ENCODE results near the gene USP25.
A peak's percentile ranks its signal among the peaks of the same experiment; 100 is the strongest.

The USP25 gene, protein sequence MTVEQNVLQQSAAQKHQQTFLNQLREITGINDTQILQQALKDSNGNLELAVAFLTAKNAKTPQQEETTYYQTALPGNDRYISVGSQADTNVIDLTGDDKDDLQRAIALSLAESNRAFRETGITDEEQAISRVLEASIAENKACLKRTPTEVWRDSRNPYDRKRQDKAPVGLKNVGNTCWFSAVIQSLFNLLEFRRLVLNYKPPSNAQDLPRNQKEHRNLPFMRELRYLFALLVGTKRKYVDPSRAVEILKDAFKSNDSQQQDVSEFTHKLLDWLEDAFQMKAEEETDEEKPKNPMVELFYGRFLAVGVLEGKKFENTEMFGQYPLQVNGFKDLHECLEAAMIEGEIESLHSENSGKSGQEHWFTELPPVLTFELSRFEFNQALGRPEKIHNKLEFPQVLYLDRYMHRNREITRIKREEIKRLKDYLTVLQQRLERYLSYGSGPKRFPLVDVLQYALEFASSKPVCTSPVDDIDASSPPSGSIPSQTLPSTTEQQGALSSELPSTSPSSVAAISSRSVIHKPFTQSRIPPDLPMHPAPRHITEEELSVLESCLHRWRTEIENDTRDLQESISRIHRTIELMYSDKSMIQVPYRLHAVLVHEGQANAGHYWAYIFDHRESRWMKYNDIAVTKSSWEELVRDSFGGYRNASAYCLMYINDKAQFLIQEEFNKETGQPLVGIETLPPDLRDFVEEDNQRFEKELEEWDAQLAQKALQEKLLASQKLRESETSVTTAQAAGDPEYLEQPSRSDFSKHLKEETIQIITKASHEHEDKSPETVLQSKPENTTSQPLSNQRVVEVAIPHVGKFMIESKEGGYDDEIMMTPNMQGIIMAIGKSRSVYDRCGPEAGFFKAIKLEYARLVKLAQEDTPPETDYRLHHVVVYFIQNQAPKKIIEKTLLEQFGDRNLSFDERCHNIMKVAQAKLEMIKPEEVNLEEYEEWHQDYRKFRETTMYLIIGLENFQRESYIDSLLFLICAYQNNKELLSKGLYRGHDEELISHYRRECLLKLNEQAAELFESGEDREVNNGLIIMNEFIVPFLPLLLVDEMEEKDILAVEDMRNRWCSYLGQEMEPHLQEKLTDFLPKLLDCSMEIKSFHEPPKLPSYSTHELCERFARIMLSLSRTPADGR

DNA sequence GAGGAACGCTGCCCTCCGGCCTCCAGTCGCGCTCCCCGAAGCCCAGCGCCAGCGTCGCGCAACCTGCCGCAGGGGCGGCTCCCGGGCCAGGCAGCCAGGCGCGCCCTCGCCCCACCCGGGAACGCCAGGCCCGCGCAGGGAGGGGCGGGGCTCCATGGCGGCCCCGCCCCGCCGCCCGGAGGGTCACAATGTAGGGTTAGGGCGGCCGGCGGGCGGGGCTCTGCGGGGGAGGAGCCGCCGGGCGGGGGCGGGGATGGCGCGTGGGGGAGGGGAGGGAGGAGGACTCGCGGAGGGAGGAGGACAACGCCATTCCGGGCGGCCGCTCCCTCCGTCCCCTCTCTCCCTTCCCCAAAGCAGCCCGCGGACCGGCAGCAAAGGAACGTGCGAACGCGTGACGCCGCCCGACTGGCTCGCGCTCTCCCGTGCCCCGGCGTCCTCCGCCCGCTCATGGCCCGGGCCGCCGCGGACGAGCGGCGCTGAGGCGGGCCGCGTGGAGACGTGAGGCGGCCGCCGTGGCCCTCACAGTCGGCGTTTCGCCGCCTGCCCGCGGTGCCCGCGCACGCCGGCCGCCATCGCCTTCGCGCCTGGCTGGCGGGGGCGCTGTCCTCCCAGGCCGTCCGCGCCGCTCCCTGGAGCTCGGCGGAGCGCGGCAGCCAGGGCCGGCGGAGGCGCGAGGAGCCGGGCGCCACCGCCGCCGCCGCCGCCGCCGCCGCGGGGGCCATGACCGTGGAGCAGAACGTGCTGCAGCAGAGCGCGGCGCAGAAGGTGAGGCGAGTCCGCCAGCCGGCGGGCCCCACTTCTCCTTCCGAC, at the start of gene USP25:
TSS of gene USP25 (plus strand) at position 309 of the 810 bp plus-strand sequence. CDS start at position 721, 412 bp downstream.
- peak within 1 kb of the TSS; percentile 83 for H3K4me3 Mint-ChIP-seq
- no peaks in the 10 kb centered on the region for H3K9me3 Mint-ChIP-seq
- intact Hi-C loops (cut with micrococcal nuclease), result loop anchor here (2.0 to 10.0 kb wide), 2 partner anchors 43 to 1345 kb away; partner anchors contain the start of gene HSPA13
- peaks cover 7% of the 10 kb centered on the region for H3K36me3 Mint-ChIP-seq (ENCODE audit: low read depth)
- H3K27ac Mint-ChIP-seq, result peak within 1 kb of the TSS; percentile 87
- H3K27me3 Mint-ChIP-seq, result no peaks in the 10 kb centered on the region
- H3K4me1 Mint-ChIP-seq (ENCODE audit: low read depth), result peaks cover 6% of the 10 kb centered on the region

DNA sequence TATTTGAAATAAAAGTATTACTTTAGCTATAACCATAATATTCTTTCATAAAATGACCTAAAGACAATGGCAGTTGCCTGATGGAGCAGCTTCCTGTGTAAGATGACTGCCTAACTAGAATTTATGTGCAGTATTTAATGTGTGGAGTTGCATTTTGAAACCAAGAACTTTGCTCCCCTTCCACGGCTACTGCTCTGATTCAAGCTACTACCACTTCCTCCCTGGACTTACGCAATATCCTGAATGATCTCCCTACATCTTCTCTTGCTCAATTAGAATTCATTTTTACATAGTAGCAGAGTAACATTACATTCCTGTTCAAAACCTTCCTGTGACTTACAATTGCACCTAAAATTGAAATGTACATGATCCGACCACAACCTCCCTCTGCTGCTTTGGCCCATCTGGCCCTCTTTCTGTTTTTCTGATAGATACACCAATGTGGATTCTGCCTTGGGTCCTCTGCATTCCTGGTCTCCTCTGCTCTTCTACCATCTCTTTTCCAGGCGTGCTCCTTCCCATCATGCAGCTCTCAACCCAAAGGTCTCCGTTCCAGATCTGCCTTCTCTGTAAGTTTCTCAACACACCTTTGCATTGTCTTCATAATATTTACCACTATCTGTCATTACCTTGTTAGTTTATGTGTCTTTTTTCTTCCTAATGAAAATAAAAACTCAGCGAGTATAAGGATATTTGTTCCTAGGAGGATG, 47.4 kb upstream of the USP25 start:
- intact Hi-C loops (cut with micrococcal nuclease), result loop anchor here (10.0 kb wide), 1 partner anchor 808 kb away; no protein-coding TSS in a partner anchor
- H3K36me3 Mint-ChIP-seq (ENCODE audit: low read depth), result no peaks in the 10 kb centered on the region
- H3K9me3 Mint-ChIP-seq, result peaks cover 2% of the 10 kb centered on the region
- H3K27ac Mint-ChIP-seq, result peak overlapping the region; percentile 82
- H3K4me1 Mint-ChIP-seq (ENCODE audit: low read depth), result peaks cover 33% of the 10 kb centered on the region
- H3K4me3 Mint-ChIP-seq, result peak overlapping the region; percentile 66
- no peaks in the 10 kb centered on the region for H3K27me3 Mint-ChIP-seq

DNA sequence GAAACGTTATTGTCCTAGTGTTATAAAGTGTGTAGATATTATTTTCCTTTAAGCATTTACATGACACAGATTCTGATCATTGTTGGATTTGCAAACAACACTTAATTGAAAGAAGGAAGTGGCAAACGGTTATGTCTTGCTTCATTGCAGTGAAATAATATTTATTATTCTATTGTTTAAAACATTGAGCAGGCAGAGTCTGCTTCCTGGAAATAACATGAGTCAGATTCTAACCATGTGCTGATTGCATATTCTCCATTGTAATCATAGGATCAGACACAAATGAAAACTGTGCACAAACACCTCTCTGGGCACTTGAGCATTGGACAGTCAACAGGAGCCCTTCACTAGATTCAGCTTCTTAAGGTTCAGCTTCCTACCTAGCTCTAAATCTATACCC, 46.8 kb upstream of the USP25 start:
- H3K27ac Mint-ChIP-seq, result peak overlapping the region; percentile 82
- H3K27me3 Mint-ChIP-seq, result no peaks in the 10 kb centered on the region
- peaks cover 32% of the 10 kb centered on the region for H3K4me1 Mint-ChIP-seq (ENCODE audit: low read depth)
- intact Hi-C loops (cut with micrococcal nuclease), result loop anchor here (10.0 kb wide), 1 partner anchor 808 kb away; no protein-coding TSS in a partner anchor
- H3K36me3 Mint-ChIP-seq (ENCODE audit: low read depth), result no peaks in the 10 kb centered on the region
- no peaks in the 10 kb centered on the region for H3K9me3 Mint-ChIP-seq
- H3K4me3 Mint-ChIP-seq, result no peak overlapping the region

DNA sequence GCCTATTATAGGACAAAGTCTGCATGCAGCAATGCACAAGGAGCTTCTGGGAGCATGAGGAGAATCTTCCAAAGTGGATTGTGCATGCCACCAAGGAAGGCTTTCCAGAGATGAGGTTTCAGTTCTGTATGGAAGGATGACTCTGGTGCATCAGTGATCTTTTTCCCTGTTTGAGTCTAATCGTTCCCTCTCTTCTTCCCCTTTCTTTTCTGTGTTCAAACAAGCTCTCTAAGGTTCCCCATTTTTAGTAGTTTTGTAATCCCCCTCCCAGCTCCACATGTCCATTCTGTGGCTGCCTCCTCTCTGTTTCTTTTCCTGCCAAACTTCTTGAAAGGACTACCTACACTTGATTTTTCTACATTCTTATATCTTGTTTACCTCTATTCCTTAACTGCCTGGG, 43.3 kb upstream of the USP25 start:
- Mint-ChIP-seq H3K27me3 (peaks cover 8% of the 10 kb centered on the region), H3K4me3 (peak overlapping the region; percentile 31), H3K36me3 (ENCODE audit: low read depth) (no peaks in the 10 kb centered on the region), H3K27ac (peak overlapping the region; percentile 64), H3K4me1 (ENCODE audit: low read depth) (peaks cover 53% of the 10 kb centered on the region), H3K9me3 (no peaks in the 10 kb centered on the region)
- intact Hi-C loops (cut with micrococcal nuclease), result loop anchor here (2.0 to 10.0 kb wide), 2 partner anchors 44 to 812 kb away; no protein-coding TSS in a partner anchor

DNA sequence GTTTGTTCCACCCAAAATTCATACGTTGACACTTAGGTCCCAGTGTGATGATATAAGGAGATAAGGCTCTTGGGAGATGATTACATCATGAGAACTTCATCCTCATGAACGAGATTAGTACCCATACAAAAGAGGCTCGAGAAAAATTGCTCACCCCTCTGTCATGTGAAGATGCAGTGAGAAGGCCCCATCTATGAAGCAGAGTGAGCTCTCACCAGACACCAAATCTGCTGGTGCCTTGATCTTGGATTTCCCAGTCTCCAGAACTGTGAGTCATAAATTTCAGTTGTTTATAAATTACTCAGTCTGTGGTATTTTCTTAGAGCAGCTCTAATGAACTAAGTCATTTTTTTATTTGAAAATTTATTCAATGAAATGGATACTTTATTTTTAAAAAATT, 42.6 kb upstream of the USP25 start:
- H3K27ac Mint-ChIP-seq, result peak overlapping the region; percentile 64

DNA sequence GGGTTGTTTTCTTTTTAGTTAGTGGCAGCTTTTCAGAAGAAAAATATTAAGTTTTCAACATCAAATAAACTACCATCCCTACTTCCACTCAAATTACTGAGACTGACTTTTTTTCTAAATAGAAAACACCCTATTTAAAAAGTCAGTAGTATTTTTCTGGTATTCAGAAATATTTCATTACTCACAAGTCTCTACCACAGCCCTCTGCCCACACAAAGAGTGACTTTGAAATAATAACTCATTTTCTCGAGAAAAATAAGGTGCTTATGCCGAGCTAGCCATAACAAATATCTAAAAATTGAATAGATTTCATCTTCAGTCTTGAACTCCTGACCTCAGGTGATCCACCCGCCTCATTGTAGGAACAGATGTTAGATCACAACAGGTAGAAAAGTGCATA, 41.8 kb upstream of the USP25 start:
- no peak overlapping the region for H3K4me3 Mint-ChIP-seq
- no peaks in the 10 kb centered on the region for H3K36me3 Mint-ChIP-seq (ENCODE audit: low read depth)
- H3K4me1 Mint-ChIP-seq (ENCODE audit: low read depth), result peaks cover 45% of the 10 kb centered on the region
- no peaks in the 10 kb centered on the region for H3K9me3 Mint-ChIP-seq
- H3K27ac Mint-ChIP-seq, result no peak overlapping the region
- intact Hi-C loops (cut with micrococcal nuclease), result loop anchor here (10.0 kb wide), 1 partner anchor 813 kb away; no protein-coding TSS in a partner anchor
- peaks cover 8% of the 10 kb centered on the region for H3K27me3 Mint-ChIP-seq

More for the DNA sequence above, 42.6 kb upstream of the USP25 start:
- Mint-ChIP-seq H3K9me3 (no peaks in the 10 kb centered on the region), H3K27me3 (peaks cover 8% of the 10 kb centered on the region), H3K36me3 (ENCODE audit: low read depth) (no peaks in the 10 kb centered on the region), H3K4me1 (ENCODE audit: low read depth) (peaks cover 51% of the 10 kb centered on the region), H3K4me3 (peak overlapping the region; percentile 31)
- intact Hi-C loops (cut with micrococcal nuclease), result loop anchor here (2.0 to 10.0 kb wide), 2 partner anchors 44 to 812 kb away; no protein-coding TSS in a partner anchor

DNA sequence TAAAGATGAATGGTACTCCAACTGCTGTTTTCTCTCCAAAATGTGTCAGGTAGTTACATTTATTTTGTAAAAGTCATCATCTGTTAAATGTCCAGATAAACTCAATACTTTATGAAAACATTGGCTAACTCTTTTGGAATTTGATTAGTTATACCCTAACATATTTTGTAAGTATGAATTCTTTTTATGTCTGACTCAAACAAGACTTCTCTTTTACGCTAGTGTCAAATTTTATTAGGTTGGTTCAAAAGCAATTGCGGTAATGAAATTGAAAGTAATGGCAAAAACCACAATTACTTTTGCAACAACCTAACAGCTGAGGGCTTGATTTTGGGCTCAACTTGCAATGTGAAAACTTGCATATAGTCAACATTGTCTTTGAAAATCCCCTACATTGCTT, 41.0 kb upstream of the USP25 start:
- Mint-ChIP-seq H3K4me3 (peak overlapping the region; percentile 2), H3K9me3 (no peaks in the 10 kb centered on the region), H3K4me1 (ENCODE audit: low read depth) (peaks cover 42% of the 10 kb centered on the region), H3K27me3 (peaks cover 8% of the 10 kb centered on the region), H3K36me3 (ENCODE audit: low read depth) (no peaks in the 10 kb centered on the region), H3K27ac (no peak overlapping the region)
- intact Hi-C loops (cut with micrococcal nuclease), result loop anchor here (10.0 kb wide), 1 partner anchor 814 kb away; no protein-coding TSS in a partner anchor

DNA sequence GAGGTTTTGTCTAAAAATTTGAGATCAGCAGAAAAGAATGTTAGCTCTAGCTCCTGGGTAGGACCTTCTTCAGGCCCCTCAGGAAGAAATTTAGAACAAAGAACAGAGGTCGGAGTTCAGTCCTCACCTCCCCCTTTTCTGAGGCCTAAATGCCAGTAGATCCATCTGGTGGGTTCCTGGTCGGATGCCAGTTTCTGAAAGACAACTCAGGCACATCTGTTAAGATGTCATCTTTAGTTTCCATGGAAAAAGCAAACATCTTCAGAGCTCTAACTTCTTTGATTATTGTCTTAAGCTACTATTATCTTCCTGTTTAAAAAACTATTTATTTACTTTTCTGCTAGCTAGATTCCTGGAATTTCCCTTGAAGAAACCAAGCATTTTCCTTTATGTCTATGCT, 37.1 kb upstream of the USP25 start:
- Mint-ChIP-seq H3K27me3 (peaks cover 10% of the 10 kb centered on the region), H3K27ac (no peak overlapping the region), H3K4me1 (ENCODE audit: low read depth) (peaks cover 21% of the 10 kb centered on the region), H3K9me3 (no peaks in the 10 kb centered on the region), H3K4me3 (no peak overlapping the region), H3K36me3 (ENCODE audit: low read depth) (no peaks in the 10 kb centered on the region)
- intact Hi-C loops (cut with micrococcal nuclease), result no loop called here

DNA sequence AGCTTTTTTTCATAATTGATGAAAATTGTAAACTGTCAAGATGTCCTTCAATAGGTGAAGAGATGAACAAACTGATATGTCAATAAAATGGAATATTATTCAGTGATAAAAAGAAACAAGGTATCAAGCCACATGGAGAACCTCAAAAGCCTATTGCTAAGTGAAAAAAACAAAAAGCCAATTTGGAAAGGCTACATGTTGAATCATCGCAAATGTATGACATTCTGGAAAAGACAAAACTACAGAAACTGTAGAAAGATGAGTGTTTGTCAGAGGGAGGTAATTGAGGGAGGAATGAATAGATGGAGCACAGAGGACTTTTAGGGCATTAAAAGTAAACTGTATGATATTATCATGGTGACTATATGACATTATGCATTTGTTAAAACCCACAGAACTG, 34.5 kb upstream of the USP25 start:
- H3K9me3 Mint-ChIP-seq, result peaks cover 10% of the 10 kb centered on the region
- peaks cover 5% of the 10 kb centered on the region for H3K4me1 Mint-ChIP-seq (ENCODE audit: low read depth)
- no peaks in the 10 kb centered on the region for H3K36me3 Mint-ChIP-seq (ENCODE audit: low read depth)
- H3K27me3 Mint-ChIP-seq, result peaks cover 7% of the 10 kb centered on the region
- H3K27ac Mint-ChIP-seq, result no peak overlapping the region
- intact Hi-C loops (cut with micrococcal nuclease), result no loop called here
- no peak overlapping the region for H3K4me3 Mint-ChIP-seq

DNA sequence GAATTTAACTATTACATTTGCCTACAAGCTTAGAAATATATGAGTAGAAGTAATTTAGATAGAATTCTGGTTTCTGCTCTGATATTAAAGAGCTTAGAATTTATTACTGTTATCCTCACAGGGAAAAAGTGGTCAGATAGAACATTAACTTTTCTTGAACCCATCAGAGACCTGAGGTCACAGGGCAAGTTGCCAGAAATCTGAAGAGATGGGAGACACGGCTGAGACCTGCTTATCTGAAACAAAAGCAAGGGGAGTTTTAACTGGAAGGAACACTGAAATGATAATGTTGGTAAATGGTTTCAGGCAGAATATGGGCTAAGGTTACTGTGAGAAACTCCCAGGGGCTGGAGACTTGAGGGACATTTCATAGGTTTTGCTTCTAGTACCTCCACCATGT, 28.0 kb upstream of the USP25 start:
- Mint-ChIP-seq H3K27ac (no peak overlapping the region), H3K4me1 (ENCODE audit: low read depth) (no peaks in the 10 kb centered on the region), H3K9me3 (peaks cover 21% of the 10 kb centered on the region), H3K36me3 (ENCODE audit: low read depth) (no peaks in the 10 kb centered on the region), H3K27me3 (no peaks in the 10 kb centered on the region), H3K4me3 (no peak overlapping the region)
- intact Hi-C loops (cut with micrococcal nuclease), result no loop called here

DNA sequence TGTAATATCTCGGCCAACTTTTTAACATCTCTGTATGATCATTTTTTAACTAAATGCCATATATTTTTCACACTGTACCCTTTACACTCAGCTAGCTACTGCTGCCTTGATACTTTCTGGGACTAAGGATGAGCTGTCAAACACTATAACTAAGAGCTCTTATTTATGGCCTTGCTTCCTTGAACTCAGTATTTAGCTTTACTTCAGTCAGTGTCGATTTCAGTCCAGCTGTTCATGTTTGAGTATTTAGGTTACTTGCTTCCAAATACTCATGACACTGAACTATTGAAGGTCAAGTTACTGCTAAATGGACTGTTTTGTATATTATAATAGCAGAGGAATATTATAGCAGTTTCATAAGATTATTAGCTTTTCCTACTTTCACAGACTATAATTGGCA, 25.9 kb upstream of the USP25 start:
- H3K36me3 Mint-ChIP-seq (ENCODE audit: low read depth), result no peaks in the 10 kb centered on the region
- no peak overlapping the region for H3K27ac Mint-ChIP-seq
- peaks cover 21% of the 10 kb centered on the region for H3K9me3 Mint-ChIP-seq
- intact Hi-C loops (cut with micrococcal nuclease), result no loop called here
- no peak overlapping the region for H3K4me3 Mint-ChIP-seq
- H3K4me1 Mint-ChIP-seq (ENCODE audit: low read depth), result no peaks in the 10 kb centered on the region
- no peaks in the 10 kb centered on the region for H3K27me3 Mint-ChIP-seq

DNA sequence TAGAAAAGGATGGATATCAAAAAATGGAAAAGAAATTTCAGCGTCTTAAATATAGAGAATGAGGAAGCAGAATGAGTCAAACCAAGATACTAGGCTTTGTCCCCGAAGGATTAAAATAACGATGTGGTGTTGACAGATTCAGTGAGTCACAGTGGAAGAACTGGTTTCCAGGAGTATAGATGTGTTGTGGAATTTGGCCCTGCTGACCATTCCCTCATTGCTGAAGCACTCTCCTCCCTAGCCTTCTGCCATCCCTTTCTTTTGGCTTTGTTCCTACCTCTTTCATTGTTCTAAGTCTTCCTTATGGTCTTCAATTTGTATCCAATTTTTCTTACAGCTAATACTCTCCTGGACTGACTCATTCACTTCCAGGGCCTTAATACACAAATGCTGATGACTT, 23.1 kb upstream of the USP25 start:
- Mint-ChIP-seq H3K36me3 (ENCODE audit: low read depth) (no peaks in the 10 kb centered on the region), H3K4me1 (ENCODE audit: low read depth) (no peaks in the 10 kb centered on the region), H3K9me3 (peaks cover 9% of the 10 kb centered on the region), H3K4me3 (no peak overlapping the region), H3K27ac (no peak overlapping the region), H3K27me3 (no peaks in the 10 kb centered on the region)
- intact Hi-C loops (cut with micrococcal nuclease), result no loop called here

All from dendritic cell treated with granulocyte-macrophage colony-stimulating factor and Interleukin-4, amounts not matched to agents 40 ng/mL and 50 ng/mL, for 4 days (primary cell).